Transverse colon (tissue), 4 donors: ENCODE data around the gene SLC1A7.

Experiments used
- CTCF ChIP-seq, 5 experiments: fragments of 200-600 bp in 3 of 5; fragments of 450-650 bp in 2 of 5; sonication (generic) in 3 of 5; IDR thresholded peaks; 1 replicate in 2 of 5; 2 replicates in 3 of 5; pipeline ENCODE4 v1.5.1; 2016 to 2017; ENCODE audit warnings: antibody characterized with exemption in 5 of 5, inconsistent platforms in 3 of 5, mild to moderate bottlenecking in 2 of 5, moderate library complexity in 1 of 5
- EP300 ChIP-seq: sonication (generic); formaldehyde crosslinking; IDR thresholded peaks from one replicate; pipeline ENCODE4 v1.6.1; 2017; ENCODE audit warnings: antibody characterized with exemption, low read depth
- POLR2A ChIP-seq: fragments of 450-650 bp; IDR thresholded peaks from one replicate; pipeline ENCODE4 v1.6.1; 2016; ENCODE audit warnings: antibody characterized with exemption, mild to moderate bottlenecking, moderate library complexity
- POLR2AphosphoS5 ChIP-seq, 3 donors: sonication (generic); formaldehyde crosslinking; IDR thresholded peaks; one replicate each; pipeline ENCODE4 v1.6.1; 2016; ENCODE audit warnings: antibody characterized with exemption in 3 of 3

DNA sequence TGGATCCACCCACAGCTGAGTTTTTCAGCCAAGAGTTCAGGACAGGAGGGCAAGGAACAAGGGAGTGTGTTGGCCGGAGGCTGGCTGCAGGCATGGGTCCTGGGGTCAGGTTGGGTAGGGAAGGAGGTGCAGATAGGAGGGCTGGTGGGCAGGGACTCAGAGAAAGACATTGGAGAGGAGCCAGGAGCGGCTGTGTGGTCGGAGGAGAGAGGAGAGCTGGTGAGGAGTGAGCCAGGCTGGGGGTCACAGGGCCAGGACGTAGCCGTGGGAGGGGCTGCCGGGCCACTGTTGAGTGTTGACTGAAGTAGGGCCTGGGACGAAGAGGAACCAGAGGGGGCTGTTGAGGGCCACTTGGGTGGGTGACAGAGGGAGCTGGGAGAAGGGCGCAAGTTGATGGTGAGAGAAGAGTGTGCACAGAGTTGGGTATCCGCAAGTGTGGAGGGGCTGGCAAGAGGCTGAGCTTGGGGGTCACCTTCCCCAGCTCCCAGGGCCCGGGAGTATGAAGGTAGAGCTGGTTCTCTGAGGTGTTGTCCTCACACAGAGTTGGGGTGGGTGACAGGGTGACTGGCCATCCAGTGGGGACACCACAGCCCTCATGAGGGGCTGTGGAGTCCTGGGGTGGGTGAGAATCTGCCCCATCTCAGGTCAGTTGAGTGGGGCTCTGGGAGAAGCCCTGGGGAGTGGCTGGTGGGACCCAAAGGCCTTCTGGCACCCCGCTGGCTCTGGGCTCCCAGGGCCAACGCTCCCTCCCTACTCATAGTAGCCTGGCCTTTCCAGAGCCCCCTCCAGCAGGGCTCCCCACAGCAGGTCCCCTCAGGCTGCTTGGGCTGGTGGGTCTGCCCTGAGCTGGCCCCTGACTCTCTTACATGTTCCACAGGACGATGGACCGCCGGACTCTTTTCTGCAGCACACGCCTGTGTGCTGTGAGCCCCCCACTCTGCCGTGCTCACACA, 58.5 kb downstream of the SLC1A7 start:
- TF ChIP-seq CTCF (IDR thresholded peaks at IDR 0.05) = no peak
- no peak for TF ChIP-seq POLR2AphosphoS5 (IDR thresholded peaks at IDR 0.05)
- no peak for TF ChIP-seq POLR2A
- TF ChIP-seq EP300 = no peak
